Muscle of leg (tissue), 11 donors: ENCODE measurements around the gene TACC2. TPM values are rescaled to one million over a fixed set of nuclear protein-coding genes. Genes with fewer than 3 reads are reported as not detected.
"Not testable (repeated sequence)": the region's sequence is repeated elsewhere in the genome, so short reads cannot be mapped to it uniquely, and the experiment has no call there.

Experiments
- DNase-seq: peaks from one replicate; pipeline ENCODE4 v3.0.0; 2013
- H3K27ac ChIP-seq: one replicate; pipeline ENCODE4 v1.5.1; 2013; ENCODE audit warnings: mild to moderate bottlenecking, low read length, control low read depth
- H3K27me3 ChIP-seq: one replicate; pipeline ENCODE4 v1.6.1; 2013; ENCODE audit warnings: low read length; ENCODE audit not compliant: control insufficient read depth, insufficient read depth
- H3K36me3 ChIP-seq: one replicate; pipeline ENCODE4 v1.6.1; 2013; ENCODE audit warnings: low read length; ENCODE audit not compliant: control insufficient read depth, insufficient read depth
- H3K4me1 ChIP-seq: one replicate; pipeline ENCODE4 v1.6.1; 2013; ENCODE audit warnings: low read length; ENCODE audit not compliant: control insufficient read depth, insufficient read depth
- H3K4me3 ChIP-seq: one replicate; pipeline ENCODE4 v1.5.1; 2013; ENCODE audit warnings: low read length, control low read depth
- H3K9me3 ChIP-seq: replicated peaks from 2 replicates; pipeline ENCODE4 v1.6.1; 2013; ENCODE audit warnings: low read depth, low read length; ENCODE audit not compliant: control insufficient read depth
- WGBS: methylation state at CpG from one replicate; pipeline ENCODE4 v1.1.5; 2013; ENCODE audit warnings: missing lambda C conversion rate; ENCODE audit not compliant: insufficient coverage; 5-methylcytosine and 5-hydroxymethylcytosine counted together
- polyA plus RNA-seq, 8 donors: library from polyadenylated mRNA; unstranded; fragments of 120-200 nt; gene quantifications; one replicate each; pipeline versions ENCODE4 v1.2.1 to v1.2.3, GENCODE V29; 2013; ENCODE audit warnings: inconsistent platforms in 1 of 8, low replicate concordance in 1 of 8; ENCODE audit not compliant: insufficient read length in 8 of 8, insufficient read depth in 1 of 8
- total RNA-seq: library from RNA; stranded (reverse); fragments of 120-200 nt; gene quantifications from one replicate; pipeline ENCODE4 v1.2.4, GENCODE V29; 2013

The TACC2 gene
- total and polyA plus RNA-seq, 9 donors: 53.6 to 132 (median 104) TPM

DNA sequence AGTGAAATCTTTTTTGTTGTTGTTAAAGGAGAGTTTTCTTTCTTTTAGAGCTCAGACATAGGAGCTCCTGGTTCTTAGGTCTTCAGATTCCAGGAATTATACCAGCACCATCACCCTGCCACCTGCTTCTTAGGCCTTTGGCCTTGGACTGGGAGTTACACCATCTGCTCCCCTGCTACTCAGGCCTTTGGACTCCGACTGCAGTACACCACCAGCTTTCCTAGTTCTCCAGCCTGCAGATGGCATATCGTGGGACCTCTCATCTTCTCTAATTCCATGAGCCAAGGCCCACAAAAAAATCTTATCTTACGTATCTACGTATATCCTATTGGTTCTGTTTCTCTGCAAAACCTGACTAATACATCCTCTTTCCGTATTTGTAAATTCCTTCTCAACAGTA, 5.1 kb upstream of the TACC2 start:
- no peaks in the 10 kb centered on the region for H3K27me3 ChIP-seq
- no peak overlapping the region for H3K4me3 ChIP-seq
- H3K27ac ChIP-seq: no peak overlapping the region
- H3K4me1 ChIP-seq: no peaks in the 10 kb centered on the region
- H3K9me3 ChIP-seq: peaks cover 7% of the 10 kb centered on the region
- WGBS: 75% methylated on average over 5 of the region's 5 CpGs
- DNase-seq: no peak
- no peaks in the 10 kb centered on the region for H3K36me3 ChIP-seq

DNA sequence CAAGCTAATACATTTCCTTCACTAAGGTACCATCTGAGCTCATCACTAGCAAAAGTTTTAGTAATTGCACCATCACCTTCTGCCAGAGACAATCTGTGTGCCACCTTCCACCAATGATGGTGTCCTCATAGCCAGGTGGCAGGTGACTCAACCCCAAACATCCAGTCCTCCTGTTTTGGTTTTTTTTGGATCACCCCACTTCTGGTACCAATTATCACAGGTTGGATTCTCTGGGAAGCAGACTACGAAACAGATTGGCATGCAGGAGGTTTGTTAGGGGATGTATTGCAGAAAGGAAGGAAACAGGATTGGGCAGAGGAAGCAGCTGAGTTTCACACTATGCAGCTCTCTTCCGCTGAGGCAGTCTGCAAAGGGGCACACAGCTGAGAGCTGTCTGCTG, 4.5 kb upstream of the TACC2 start:
- Histone ChIP-seq H3K27me3 (no peaks in the 10 kb centered on the region), H3K4me1 (no peaks in the 10 kb centered on the region), H3K4me3 (no peak overlapping the region), H3K27ac (no peak overlapping the region), H3K9me3 (peaks cover 7% of the 10 kb centered on the region), H3K36me3 (no peaks in the 10 kb centered on the region)
- 75% methylated on average over 1 of the region's 2 CpGs for WGBS
- DNase-seq: no peak

DNA sequence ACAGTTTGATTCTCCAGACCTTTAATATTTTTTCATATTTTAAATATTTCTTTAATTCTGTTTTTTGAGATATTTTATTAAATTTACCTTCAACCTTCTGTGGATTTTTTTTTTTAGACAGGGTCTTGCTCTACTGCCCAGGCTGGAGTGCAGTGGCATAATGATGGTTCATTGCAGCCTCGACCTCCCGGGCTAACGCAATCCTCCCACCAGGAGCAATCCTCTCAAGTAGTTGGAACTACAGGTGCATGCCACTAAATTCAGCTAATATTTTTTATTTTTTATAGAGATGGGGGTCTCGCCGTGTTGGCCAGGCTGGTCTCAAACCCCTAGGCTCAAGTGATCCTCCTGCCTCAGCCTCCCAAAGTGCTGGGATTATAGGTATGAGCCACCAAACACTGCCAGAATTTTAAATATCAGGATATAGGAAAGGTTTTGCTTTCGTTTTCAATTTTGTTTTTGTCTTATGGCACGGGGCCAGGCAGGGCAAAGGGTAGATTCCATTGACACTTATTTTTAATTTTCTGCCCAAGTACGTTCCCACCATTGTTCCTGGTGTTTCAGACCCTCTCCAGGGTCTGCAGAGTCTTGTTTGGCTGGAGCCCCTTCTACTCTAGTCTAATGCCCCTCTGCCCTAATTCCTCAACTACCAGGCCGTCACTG, 1.2 kb downstream of the TACC2 start:
- Histone ChIP-seq H3K27ac (no peak overlapping the region), H3K9me3 (no peaks in the 10 kb centered on the region), H3K27me3 (no peaks in the 10 kb centered on the region), H3K4me1 (peaks cover 6% of the 10 kb centered on the region), H3K36me3 (no peaks in the 10 kb centered on the region), H3K4me3 (no peak overlapping the region)
- DNase-seq: no peak
- 74% methylated on average over 2 of the region's 9 CpGs for whole genome bisulfite sequencing

DNA sequence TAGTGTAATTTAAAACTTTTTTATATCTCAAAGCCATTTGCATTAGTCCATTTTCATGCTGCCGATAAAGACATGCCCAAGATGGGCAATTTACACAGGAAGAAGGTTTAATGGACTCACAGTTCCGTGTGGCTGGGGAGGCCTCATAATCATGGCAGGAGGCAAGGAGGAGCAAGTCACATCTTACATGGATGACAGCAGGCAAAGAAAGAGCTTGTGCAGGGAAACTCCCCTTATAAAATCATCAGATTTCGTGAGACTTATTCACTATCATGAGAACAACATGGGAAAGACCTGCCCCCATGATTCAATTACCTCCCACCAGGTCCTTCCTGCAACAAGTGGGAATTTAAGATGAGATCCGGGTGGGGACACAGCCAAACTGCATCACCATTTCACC, 2.8 kb downstream of the TACC2 start:
- not testable (repeated sequence) for H3K27me3 ChIP-seq, H3K27ac ChIP-seq, H3K4me1 ChIP-seq, H3K9me3 ChIP-seq, DNase-seq, H3K36me3 ChIP-seq, H3K4me3 ChIP-seq
- 83% methylated on average over 2 of the region's 4 CpGs for WGBS

DNA sequence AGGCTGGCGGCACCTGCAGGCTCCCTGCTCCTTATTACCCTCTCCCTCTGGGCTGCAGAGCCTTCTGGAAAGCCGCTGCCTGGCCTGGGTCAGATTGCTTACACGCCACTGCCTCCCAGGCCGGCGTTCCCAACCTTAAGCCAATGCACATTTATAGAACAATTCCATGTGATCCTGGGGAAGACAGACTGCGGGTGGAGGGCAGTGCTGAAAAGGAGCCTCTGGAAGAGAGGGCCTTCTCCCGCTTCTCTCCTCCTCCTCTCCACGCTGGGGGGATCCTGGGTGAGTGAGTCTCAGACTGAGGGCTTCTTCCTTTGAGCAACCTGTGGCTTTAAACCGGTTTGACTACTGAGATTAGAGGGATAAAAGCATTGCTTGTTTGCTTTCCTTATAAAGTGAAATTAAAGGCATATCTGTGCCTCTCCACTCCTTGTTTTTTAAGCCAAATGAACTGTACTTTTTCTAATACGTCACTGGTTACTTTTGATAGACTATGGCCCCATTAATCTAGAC, 5.5 kb downstream of the TACC2 start:
- Histone ChIP-seq H3K4me3 (peak overlapping the region; percentile 11), H3K27ac (peak overlapping the region; percentile 75), H3K36me3 (no peaks in the 10 kb centered on the region), H3K4me1 (peaks cover 14% of the 10 kb centered on the region), H3K27me3 (peaks cover 2% of the 10 kb centered on the region), H3K9me3 (no peaks in the 10 kb centered on the region)
- peak; percentile 85 for DNase-seq
- 0% methylated on average over 1 of the region's 10 CpGs for WGBS

DNA sequence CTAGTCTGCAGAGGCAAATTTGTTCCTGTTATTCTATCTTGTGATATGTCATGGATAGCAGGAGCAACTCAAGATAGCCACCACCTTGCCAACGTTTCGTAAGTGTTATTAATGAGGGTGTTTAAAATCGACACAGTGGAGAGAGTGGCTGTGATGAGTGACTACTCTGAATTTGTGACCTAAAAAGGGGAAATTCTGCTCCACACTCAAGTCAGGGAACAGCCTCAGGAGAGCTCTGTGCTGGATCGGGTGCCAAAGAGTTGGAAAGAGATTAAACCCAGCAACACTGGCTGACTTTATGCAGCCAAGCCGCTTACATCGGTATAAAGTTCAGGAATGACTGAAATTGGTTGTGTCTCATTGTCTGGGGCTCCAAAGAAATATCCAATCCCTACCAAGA, 9.5 kb downstream of the TACC2 start:
- DNase-seq: peak; percentile 47
- 50% methylated on average over 4 of the region's 6 CpGs for WGBS
- no peak overlapping the region for H3K27ac ChIP-seq
- no peak overlapping the region for H3K4me3 ChIP-seq
- peaks cover 7% of the 10 kb centered on the region for H3K9me3 ChIP-seq
- H3K4me1 ChIP-seq: peaks cover 14% of the 10 kb centered on the region
- H3K36me3 ChIP-seq: no peaks in the 10 kb centered on the region
- peaks cover 2% of the 10 kb centered on the region for H3K27me3 ChIP-seq

DNA sequence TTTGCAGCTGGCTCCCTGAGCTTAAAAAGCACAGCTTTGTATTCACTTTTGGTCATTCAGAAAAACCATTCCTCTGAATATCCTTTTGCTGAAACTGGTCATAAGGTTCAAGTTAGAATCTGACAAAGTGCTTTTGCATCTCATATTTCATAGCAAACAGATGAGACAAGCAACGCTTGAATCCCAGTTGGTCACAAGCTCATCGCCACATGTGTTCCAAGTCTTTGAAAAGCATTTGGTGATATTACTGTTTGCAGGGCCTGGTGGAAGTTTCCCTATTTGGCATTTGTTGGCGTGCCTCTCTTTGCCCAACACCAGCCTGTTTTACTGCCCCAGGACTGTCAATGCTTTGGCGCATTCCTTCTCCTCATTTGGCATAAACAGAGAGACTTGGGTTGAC, 10.3 kb downstream of the TACC2 start:
- Histone ChIP-seq H3K36me3 (no peaks in the 10 kb centered on the region), H3K27me3 (peaks cover 2% of the 10 kb centered on the region), H3K4me3 (no peak overlapping the region), H3K27ac (no peak overlapping the region), H3K9me3 (peaks cover 7% of the 10 kb centered on the region), H3K4me1 (peaks cover 10% of the 10 kb centered on the region)
- DNase-seq: peak; percentile 64
- WGBS: no CpG with 5 or more reads among the region's 4 CpGs

DNA sequence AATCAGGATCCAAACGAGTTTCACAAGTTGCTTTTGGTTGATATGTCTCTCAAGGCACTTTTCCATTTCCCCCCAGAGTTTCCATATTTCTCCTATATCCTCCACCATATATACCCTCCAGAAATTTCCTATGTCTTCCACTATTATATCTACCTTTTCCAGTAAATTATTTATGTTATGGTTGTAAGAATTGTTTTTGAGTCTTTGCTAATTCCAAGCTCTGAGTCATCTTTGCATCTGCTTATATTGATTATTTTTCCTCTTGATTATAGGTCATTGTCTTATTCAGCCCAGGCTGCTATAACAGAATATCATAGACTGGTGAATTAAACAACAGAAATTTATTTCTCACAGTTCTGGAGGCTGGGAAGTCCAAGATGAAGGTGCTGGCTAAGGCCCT, 12.7 kb downstream of the TACC2 start:
- H3K27me3 ChIP-seq: peaks cover 2% of the 10 kb centered on the region
- no CpG with 5 or more reads among the region's 1 CpG for WGBS

DNA sequence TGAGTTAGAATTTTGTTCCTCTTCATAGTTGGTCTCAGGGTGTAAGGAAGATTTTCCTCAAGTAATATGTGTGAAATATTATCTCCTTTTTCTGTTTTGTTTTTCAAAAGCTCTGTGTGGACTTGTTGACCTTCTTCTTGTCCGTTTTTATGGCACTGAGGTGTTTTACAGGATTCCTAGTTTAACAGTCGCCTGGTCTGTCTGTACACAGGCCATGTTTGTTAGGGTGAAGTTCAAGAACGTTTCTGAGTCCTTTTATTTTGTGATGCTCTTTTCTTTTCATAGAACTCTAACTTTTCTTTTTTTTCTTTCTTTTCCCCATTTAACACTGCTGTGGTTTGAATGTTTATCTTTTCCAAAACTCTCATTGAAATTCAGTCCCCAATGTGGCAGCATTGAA, 18.5 kb downstream of the TACC2 start:
- no CpG with 5 or more reads among the region's 3 CpGs for WGBS
- Histone ChIP-seq H3K27me3 (no peaks in the 10 kb centered on the region), H3K9me3 (peaks cover 2% of the 10 kb centered on the region), H3K36me3 (no peaks in the 10 kb centered on the region), H3K27ac (no peak overlapping the region), H3K4me3 (no peak overlapping the region), H3K4me1 (no peaks in the 10 kb centered on the region)
- no peak for DNase-seq

More for the DNA sequence above, 12.7 kb downstream of the TACC2 start:
- no peak for DNase-seq
- H3K36me3 ChIP-seq: no peaks in the 10 kb centered on the region
- no peak overlapping the region for H3K4me3 ChIP-seq
- peaks cover 4% of the 10 kb centered on the region for H3K4me1 ChIP-seq
- peaks cover 7% of the 10 kb centered on the region for H3K9me3 ChIP-seq
- no peak overlapping the region for H3K27ac ChIP-seq

DNA sequence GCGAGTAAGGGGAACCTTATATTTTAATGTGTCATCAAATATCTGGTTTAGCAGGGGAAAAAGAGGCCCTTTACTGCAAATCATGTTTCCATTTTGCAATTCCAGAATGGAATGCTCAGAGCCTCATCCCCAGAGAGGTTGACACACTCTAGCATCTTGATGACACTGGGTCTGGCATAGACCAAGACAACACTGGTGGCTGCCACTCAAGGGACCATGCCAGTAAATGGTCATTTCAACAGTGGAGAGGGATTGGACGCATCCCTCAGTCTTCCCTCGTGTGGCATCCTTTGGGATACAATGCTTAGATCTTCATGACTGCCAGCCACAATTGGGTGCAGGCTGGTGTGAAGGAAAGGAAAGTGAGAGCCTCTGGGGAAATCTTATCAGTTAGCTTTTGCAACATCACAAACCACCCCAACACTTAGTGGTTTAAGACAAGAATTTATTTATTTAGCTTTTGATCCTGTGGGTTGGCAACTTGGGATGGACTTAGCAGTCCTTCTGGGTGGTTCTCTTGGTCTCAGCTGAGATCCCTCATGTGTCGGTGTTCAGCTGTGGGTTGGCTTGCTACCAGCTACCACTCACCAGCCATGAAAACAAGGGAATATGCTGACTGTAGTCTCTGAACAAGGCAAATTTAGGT, 21.6 kb downstream of the TACC2 start:
- Histone ChIP-seq H3K9me3 (peaks cover 2% of the 10 kb centered on the region), H3K27ac (no peak overlapping the region), H3K4me3 (no peak overlapping the region), H3K27me3 (no peaks in the 10 kb centered on the region), H3K4me1 (peaks cover 6% of the 10 kb centered on the region), H3K36me3 (no peaks in the 10 kb centered on the region)
- DNase-seq: no peak
- WGBS: 92% methylated on average over 2 of the region's 4 CpGs
